ENCODE results near the gene CENPP.

The CENPP gene

DNA sequence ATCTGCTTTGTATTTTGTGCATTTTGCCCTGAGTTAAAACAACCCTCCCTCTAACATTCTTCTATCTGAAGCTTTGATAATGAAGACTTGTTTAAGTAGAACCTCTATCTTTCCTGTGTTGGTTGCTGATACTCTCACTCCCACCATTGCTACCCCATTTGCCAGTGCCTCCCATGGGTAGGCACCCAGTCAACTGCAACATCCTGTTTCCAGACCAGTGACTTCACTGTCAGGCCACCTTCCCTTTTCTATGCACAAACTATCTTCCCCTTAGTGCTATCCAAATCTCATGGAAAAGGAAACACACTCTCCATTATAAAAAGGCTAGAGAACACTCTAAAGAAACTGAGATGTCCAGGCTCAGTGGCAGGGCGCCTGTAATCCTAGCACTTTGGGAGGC, 26.6 kb upstream of the CENPP start:
- H2AFZ ChIP-seq (ENCODE audit: low read depth, low read length, severe bottlenecking), result no peak overlapping the region
- no peaks in the 10 kb centered on the region for H3K27me3 ChIP-seq (ENCODE audit: low read length)
- no peak for TF ChIP-seq EZH2phosphoT487 (conservative IDR thresholded peaks at IDR 0.05; ENCODE audit: low read length)
- TF ChIP-seq, protein P1, sequence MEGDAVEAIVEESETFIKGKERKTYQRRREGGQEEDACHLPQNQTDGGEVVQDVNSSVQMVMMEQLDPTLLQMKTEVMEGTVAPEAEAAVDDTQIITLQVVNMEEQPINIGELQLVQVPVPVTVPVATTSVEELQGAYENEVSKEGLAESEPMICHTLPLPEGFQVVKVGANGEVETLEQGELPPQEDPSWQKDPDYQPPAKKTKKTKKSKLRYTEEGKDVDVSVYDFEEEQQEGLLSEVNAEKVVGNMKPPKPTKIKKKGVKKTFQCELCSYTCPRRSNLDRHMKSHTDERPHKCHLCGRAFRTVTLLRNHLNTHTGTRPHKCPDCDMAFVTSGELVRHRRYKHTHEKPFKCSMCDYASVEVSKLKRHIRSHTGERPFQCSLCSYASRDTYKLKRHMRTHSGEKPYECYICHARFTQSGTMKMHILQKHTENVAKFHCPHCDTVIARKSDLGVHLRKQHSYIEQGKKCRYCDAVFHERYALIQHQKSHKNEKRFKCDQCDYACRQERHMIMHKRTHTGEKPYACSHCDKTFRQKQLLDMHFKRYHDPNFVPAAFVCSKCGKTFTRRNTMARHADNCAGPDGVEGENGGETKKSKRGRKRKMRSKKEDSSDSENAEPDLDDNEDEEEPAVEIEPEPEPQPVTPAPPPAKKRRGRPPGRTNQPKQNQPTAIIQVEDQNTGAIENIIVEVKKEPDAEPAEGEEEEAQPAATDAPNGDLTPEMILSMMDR (IDR thresholded peaks at IDR 0.05; ENCODE audit: insufficient read depth, low read length, poor library complexity, severe bottlenecking), result no peak
- H3K27ac ChIP-seq (ENCODE audit: low read depth, low read length), result peak overlapping the region; percentile 59
- H3K9me3 ChIP-seq (ENCODE audit: insufficient read depth, low read length), result no peaks in the 10 kb centered on the region
- no peak overlapping the region for H3K9ac ChIP-seq (ENCODE audit: low read length)
- H4K20me1 ChIP-seq (ENCODE audit: low read depth, low read length), result no peaks in the 10 kb centered on the region
- no peak overlapping the region for H3K4me3 ChIP-seq (ENCODE audit: insufficient read depth, low read length, poor library complexity, severe bottlenecking)
- H3K79me2 ChIP-seq (ENCODE audit: insufficient read depth, low read length), result no peaks in the 10 kb centered on the region
- H3K36me3 ChIP-seq (ENCODE audit: low read length), result peaks cover 68% of the 10 kb centered on the region
- H3K4me2 ChIP-seq (ENCODE audit: low read depth, low read length, poor library complexity, severe bottlenecking), result peak overlapping the region; percentile 16
- no peaks in the 10 kb centered on the region for H3K9me2 ChIP-seq (replicated peaks; ENCODE audit: insufficient read depth, low read length)
- peaks cover 48% of the 10 kb centered on the region for H3F3A ChIP-seq (ENCODE audit: insufficient read depth)

DNA sequence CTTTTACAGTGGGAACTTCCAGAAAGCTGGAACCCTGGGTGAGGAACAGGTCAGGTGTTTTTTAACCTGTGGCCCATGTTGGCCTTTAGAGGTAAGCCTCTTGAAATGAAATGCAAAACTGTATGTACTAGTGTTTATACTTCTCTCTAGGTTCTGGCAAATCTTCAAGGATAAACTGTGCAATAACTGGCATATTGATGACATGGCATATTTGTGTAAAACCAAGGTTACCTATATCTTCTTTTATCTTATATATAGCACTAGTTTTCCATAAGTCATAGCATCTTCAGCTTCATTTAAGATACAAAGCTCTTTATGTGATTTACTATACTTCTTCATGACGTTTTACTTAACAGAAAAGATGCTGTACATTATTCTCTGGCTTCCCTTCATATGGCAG, 24.8 kb upstream of the CENPP start:
- Histone ChIP-seq H3K4me2 (ENCODE audit: low read depth, low read length, poor library complexity, severe bottlenecking) (no peak overlapping the region), H3F3A (ENCODE audit: insufficient read depth) (peaks cover 34% of the 10 kb centered on the region), H3K9ac (ENCODE audit: low read length) (no peak overlapping the region), H3K9me2 (replicated peaks; ENCODE audit: insufficient read depth, low read length) (no peaks in the 10 kb centered on the region), H3K4me3 (ENCODE audit: insufficient read depth, low read length, poor library complexity, severe bottlenecking) (no peak overlapping the region), H4K20me1 (ENCODE audit: low read depth, low read length) (no peaks in the 10 kb centered on the region), H3K36me3 (ENCODE audit: low read length) (peaks cover 82% of the 10 kb centered on the region), H3K79me2 (ENCODE audit: insufficient read depth, low read length) (no peaks in the 10 kb centered on the region), H3K9me3 (ENCODE audit: insufficient read depth, low read length) (no peaks in the 10 kb centered on the region), H3K27me3 (ENCODE audit: low read length) (no peaks in the 10 kb centered on the region), H2AFZ (ENCODE audit: low read depth, low read length, severe bottlenecking) (no peak overlapping the region), H3K27ac (ENCODE audit: low read depth, low read length) (no peak overlapping the region)
- no peak for TF ChIP-seq EZH2phosphoT487 (conservative IDR thresholded peaks at IDR 0.05; ENCODE audit: low read length)
- TF ChIP-seq, protein P1 (IDR thresholded peaks at IDR 0.05; ENCODE audit: insufficient read depth, low read length, poor library complexity, severe bottlenecking), result no peak

DNA sequence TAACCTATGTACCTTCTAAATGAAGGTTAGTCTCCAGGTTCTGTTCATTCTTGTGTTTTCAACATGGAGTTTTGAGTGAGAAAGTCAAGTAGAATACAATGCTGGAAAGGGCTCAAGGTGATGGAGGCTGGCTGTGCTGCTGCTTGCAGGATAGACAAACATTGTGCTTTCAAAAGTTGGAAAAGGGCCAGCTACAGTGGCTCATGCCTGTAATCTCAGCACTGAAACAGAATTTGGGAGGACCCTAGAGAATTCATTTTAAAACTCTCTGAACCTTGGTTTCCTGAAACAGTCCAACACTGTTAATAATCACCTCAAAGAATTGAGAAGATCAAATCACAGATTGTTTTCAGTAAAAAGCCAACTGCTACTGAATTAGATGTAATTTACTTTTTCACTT, 16.9 kb upstream of the CENPP start:
- no peak overlapping the region for H3K4me2 ChIP-seq (ENCODE audit: low read depth, low read length, poor library complexity, severe bottlenecking)
- H2AFZ ChIP-seq (ENCODE audit: low read depth, low read length, severe bottlenecking), result no peak overlapping the region
- no peaks in the 10 kb centered on the region for H3K27me3 ChIP-seq (ENCODE audit: low read length)
- no peaks in the 10 kb centered on the region for H3K9me2 ChIP-seq (replicated peaks; ENCODE audit: insufficient read depth, low read length)
- no peaks in the 10 kb centered on the region for H3K9me3 ChIP-seq (ENCODE audit: insufficient read depth, low read length)
- no peak overlapping the region for H3K9ac ChIP-seq (ENCODE audit: low read length)
- H3F3A ChIP-seq (ENCODE audit: insufficient read depth), result no peaks in the 10 kb centered on the region
- no peak overlapping the region for H3K27ac ChIP-seq (ENCODE audit: low read depth, low read length)
- no peaks in the 10 kb centered on the region; the same call in 1 of the 2 replicates for H4K20me1 ChIP-seq (ENCODE audit: low read depth, low read length)
- H3K36me3 ChIP-seq (ENCODE audit: low read length), result peaks cover 64% of the 10 kb centered on the region
- TF ChIP-seq, protein P1 (IDR thresholded peaks at IDR 0.05; ENCODE audit: insufficient read depth, low read length, poor library complexity, severe bottlenecking), result no peak
- no peak for TF ChIP-seq EZH2phosphoT487 (conservative IDR thresholded peaks at IDR 0.05; ENCODE audit: low read length)
- peaks cover 15% of the 10 kb centered on the region for H3K79me2 ChIP-seq (ENCODE audit: insufficient read depth, low read length)
- H3K4me3 ChIP-seq (ENCODE audit: insufficient read depth, low read length, poor library complexity, severe bottlenecking), result no peak overlapping the region
